ENCODE results near the gene HNRNPLL. TPM values are rescaled to one million over a fixed set of nuclear protein-coding genes. Genes with fewer than 3 reads are reported as not detected.
"Not testable (repeated sequence)": the region's sequence is repeated elsewhere in the genome, so short reads cannot be mapped to it uniquely, and the experiment has no call there.

HNRNPLL gene
- total RNA-seq, 1 experiment from 2014 or later = 57.7 TPM

- no peaks in the 10 kb centered on the region for H3K27me3 Mint-ChIP-seq (ENCODE audit: insufficient read depth, unreplicated experiment)
- intact Hi-C loops (cut with micrococcal nuclease) = no loop called here
- DNase-seq (ENCODE audit: unreplicated experiment) = no peak
- BruUV-seq (replicated peaks) = no TSS peak
- ChIA-PET POLR2A (interaction anchor here (5.5 kb wide), 1 partner anchor 10 kb away, joined by 43 read pairs; the partner anchor contains the start of gene HNRNPLL), CTCF (interaction anchor here (0.5 to 3.0 kb wide), 5 partner anchors 9 to 295 kb away, joined by 3 to 20 read pairs (median 4); no protein-coding TSS in a partner anchor)
- no peak for TF ChIP-seq CTCF (IDR thresholded peaks at IDR 0.05; ENCODE audit: unreplicated experiment)
- no peak overlapping the region for H3K27ac Mint-ChIP-seq (ENCODE audit: low read depth, unreplicated experiment)
- H3K4me1 Mint-ChIP-seq (ENCODE audit: insufficient read depth, unreplicated experiment) = peaks cover 6% of the 10 kb centered on the region
- no peaks in the 10 kb centered on the region for H3K36me3 Mint-ChIP-seq (ENCODE audit: insufficient read depth, unreplicated experiment)
- no peaks in the 10 kb centered on the region for H3K9me3 Mint-ChIP-seq (ENCODE audit: unreplicated experiment)
- no peak overlapping the region for H3K4me3 Mint-ChIP-seq (ENCODE audit: unreplicated experiment)
Observed at GRCh38 chr2:38613126-38613848, 10.6 kb upstream of the HNRNPLL start.

- Mint-ChIP-seq H3K4me3 (ENCODE audit: unreplicated experiment) (no peak overlapping the region), H3K36me3 (ENCODE audit: insufficient read depth, unreplicated experiment) (no peaks in the 10 kb centered on the region), H3K4me1 (ENCODE audit: insufficient read depth, unreplicated experiment) (peaks cover 4% of the 10 kb centered on the region), H3K27me3 (ENCODE audit: insufficient read depth, unreplicated experiment) (no peaks in the 10 kb centered on the region), H3K9me3 (ENCODE audit: unreplicated experiment) (no peaks in the 10 kb centered on the region), H3K27ac (ENCODE audit: low read depth, unreplicated experiment) (no peak overlapping the region)
- DNase-seq (ENCODE audit: unreplicated experiment) = no peak
- no peak for TF ChIP-seq CTCF (IDR thresholded peaks at IDR 0.05; ENCODE audit: unreplicated experiment)
- BruUV-seq (replicated peaks) = no TSS peak
- intact Hi-C loops (cut with micrococcal nuclease) = no loop called here
- ChIA-PET CTCF (interaction anchor here (0.6 to 2.2 kb wide), 4 partner anchors 15 to 122 kb away, joined by 3 to 8 read pairs (median 4); no protein-coding TSS in a partner anchor), POLR2A (interaction anchor here (0.6 to 1.7 kb wide), 3 partner anchors 10 to 432 kb away, joined by 3 to 7 read pairs (median 3); no protein-coding TSS in a partner anchor)
Observed at GRCh38 chr2:38610851-38611801, 8.4 kb upstream of the HNRNPLL start.

GRCh38 chr2:38609246-38609645 lies 6.5 kb upstream of the HNRNPLL start:
- intact Hi-C loops (cut with micrococcal nuclease); H3K27me3 Mint-ChIP-seq (ENCODE audit: insufficient read depth, unreplicated experiment); H3K27ac Mint-ChIP-seq (ENCODE audit: low read depth, unreplicated experiment); H3K36me3 Mint-ChIP-seq (ENCODE audit: insufficient read depth, unreplicated experiment); DNase-seq (ENCODE audit: unreplicated experiment); H3K9me3 Mint-ChIP-seq (ENCODE audit: unreplicated experiment); BruUV-seq (replicated peaks); H3K4me1 Mint-ChIP-seq (ENCODE audit: insufficient read depth, unreplicated experiment); H3K4me3 Mint-ChIP-seq (ENCODE audit: unreplicated experiment): not testable (repeated sequence)
- CTCF ChIA-PET = interaction anchor here (0.6 to 2.2 kb wide), 2 partner anchors 27 to 251 kb away, joined by 3 to 8 read pairs; no protein-coding TSS in a partner anchor
- POLR2A ChIA-PET = interaction anchor here (1.2 kb wide), 1 partner anchor 8 kb away, joined by 3 read pairs; no protein-coding TSS in a partner anchor

GRCh38 chr2:38608755-38609154 lies 6.0 kb upstream of the HNRNPLL start:
- intact Hi-C loops (cut with micrococcal nuclease) = no loop called here
- Mint-ChIP-seq H3K4me1 (ENCODE audit: insufficient read depth, unreplicated experiment) (no peaks in the 10 kb centered on the region), H3K36me3 (ENCODE audit: insufficient read depth, unreplicated experiment) (no peaks in the 10 kb centered on the region), H3K4me3 (ENCODE audit: unreplicated experiment) (no peak overlapping the region), H3K9me3 (ENCODE audit: unreplicated experiment) (no peaks in the 10 kb centered on the region), H3K27ac (ENCODE audit: low read depth, unreplicated experiment) (no peak overlapping the region), H3K27me3 (ENCODE audit: insufficient read depth, unreplicated experiment) (no peaks in the 10 kb centered on the region)
- no peak for TF ChIP-seq CTCF (IDR thresholded peaks at IDR 0.05; ENCODE audit: unreplicated experiment)
- BruUV-seq (replicated peaks) = no TSS peak
- ChIA-PET CTCF (interaction anchor here (0.6 to 2.2 kb wide), 3 partner anchors 27 to 250 kb away, joined by 3 to 8 read pairs (median 8); no protein-coding TSS in a partner anchor), POLR2A (interaction anchor here (1.2 to 1.4 kb wide), 2 partner anchors 8 to 12 kb away, joined by 3 read pairs; no protein-coding TSS in a partner anchor)
- no peak for DNase-seq (ENCODE audit: unreplicated experiment)

Data from MCF 10A (cell line).